CD4-positive, alpha-beta T cell treated with Interleukin-4 for 4 hours (primary cell): Measurements from ENCODE around the gene SHH.

Source experiments
- DNase-seq: peaks from one replicate; pipeline ENCODE4 v3.0.0-alpha.2; 2020

The SHH gene

GRCh38 chr7:155790666-155791065, 21.6 kb downstream of the SHH start:
- DNase-seq, result no peak

DNA sequence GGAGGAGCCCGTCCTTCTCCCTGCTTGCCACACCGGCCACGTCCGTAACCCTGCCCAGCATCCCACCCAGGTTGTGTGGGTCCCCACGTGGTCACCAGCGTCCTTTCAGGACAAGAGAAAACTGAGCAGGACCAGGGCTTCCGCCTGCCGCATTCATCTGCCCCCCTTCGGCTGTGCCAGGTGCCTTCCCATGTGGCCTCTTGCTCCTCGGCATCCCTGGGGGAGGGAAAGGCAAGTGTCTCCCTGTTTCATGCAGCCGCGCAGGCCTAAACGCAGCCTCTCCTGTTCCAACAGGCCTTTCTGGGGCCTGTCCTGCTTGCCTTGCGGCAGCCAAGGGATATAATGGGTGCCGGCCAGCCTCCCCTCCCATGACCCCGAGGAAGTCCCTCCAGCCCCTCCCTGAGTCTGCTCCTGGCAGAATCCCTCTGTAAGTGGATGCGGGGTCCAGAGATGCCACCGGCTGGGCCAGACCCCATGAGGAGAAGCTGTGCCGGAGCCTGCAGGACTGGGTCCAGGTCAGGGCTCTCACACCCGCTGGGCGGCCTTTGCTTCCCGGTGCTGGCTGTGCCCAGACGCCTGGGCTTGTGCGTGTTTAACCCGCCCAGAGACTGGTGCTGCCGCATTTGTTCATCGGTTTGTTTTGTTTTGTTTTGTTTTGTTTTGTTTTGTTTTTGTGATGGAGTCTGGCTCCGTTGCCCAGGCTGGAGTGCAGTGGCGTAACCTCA, 23.1 kb downstream of the SHH start:
- no peak for DNase-seq

DNA sequence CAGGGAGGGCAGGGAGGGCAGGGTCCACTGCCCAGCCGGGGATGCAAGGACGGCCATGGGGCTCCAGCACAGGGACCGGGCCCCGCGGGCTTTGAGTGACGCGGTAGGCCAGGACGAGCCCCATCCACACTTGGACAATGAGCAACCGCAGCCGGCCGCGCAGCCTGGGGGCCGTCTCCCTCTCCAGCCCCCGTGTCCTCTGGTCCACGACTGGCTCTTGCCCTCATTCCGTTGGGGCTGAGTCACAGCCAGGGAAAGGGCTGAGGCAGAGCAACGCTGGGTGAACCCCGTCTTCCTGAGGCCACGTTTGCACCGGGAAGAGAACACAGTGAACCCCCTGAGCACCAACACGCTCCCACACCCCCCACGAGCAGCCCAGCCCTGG, 23.7 kb downstream of the SHH start:
- no peak for DNase-seq

GRCh38 chr7:155787171-155787851, 25.0 kb downstream of the SHH start:
- DNase-seq, result no peak

DNA sequence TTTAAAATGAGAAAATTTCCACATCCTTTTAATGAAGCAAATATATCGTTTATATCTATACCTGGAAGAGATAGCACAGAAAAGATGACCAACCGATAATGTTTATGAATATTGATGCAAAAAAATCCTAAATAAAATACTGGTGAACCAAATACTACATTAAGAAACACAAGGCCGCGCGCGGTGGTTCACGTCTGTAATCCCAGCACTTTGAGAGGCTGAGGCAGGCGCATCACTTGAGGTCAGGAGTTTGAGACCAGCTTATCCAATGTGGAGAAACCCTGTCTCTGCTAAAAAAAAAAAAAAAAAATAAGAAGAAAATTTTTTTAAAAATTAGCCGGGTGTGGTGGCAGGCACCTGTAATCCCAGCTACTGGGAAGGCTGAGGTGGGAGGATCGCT, 25.8 kb downstream of the SHH start:
- no peak for DNase-seq

- no peak for DNase-seq
Measured at GRCh38 chr7:155785536-155785935, 26.7 kb downstream of the SHH start.

GRCh38 chr7:155782466-155782865, 29.8 kb downstream of the SHH start:
- no peak for DNase-seq

- no peak for DNase-seq
Measured at GRCh38 chr7:155781433-155781832, 30.8 kb downstream of the SHH start.

- no peak for DNase-seq
Measured at GRCh38 chr7:155780884-155781283, 31.4 kb downstream of the SHH start.

DNA sequence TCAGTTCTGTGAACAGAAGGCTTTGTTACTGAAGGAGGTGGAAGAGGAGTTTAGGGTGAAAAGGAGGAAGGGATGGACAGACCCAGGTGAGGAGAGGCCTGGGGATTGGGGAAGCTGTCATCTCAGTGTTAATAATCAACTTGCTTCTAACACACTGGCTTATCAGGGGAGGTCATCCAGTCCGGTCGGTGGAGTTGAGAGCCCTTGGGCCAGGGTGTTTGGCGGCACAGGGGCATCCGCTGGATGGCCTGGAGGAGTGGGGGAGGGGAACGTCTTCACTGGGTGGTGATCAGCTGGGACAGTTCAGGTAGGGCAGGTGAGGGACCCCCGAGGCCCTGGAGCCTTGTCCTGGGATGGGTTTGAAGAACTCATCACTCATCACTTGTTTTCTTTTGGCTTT, 33.9 kb downstream of the SHH start:
- no peak for DNase-seq

DNA sequence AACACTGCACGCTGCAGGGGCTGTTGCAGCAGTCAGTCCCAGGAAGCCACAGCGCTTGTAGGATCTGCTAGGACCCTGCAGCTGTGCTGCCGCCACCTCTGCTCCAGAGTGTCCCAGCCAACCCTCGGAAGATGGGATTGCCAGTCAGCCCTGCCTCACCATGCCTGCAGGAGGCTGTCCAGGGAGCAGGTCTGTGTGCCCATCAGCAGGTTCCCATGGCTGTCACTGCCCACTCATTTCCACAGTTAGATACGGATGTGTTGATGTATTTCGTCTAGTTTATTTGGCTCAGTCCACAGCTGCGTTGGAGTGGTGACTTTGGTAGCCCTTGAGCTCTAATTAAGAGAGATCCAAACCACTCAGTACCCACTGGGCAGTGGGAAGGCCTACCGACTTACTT, 35.7 kb downstream of the SHH start:
- DNase-seq, result no peak

GRCh38 chr7:155775691-155776090, 36.6 kb downstream of the SHH start:
- DNase-seq, result no peak

- DNase-seq, result no peak
Measured at GRCh38 chr7:155774947-155775346, 37.3 kb downstream of the SHH start.

DNA sequence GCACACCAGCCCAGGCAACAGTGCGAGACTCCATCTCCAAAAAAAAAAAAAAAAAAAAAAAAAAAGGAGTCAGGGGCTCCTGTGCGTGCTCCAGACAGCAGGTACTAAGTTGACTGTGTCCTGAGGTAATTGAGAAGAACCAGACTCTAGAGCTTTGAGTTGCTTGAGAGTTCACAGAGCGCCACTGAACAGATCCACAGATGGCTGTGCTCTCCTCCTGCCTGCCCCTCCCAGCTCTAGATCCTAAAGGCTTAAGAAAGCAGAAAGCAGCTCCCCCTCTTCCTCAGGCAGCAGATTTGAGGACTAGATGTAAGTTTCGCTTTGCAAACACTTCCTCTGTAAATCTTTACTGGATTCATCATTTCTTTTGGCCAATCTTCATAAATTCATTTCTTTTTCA, 38.7 kb downstream of the SHH start:
- DNase-seq, result no peak

DNA sequence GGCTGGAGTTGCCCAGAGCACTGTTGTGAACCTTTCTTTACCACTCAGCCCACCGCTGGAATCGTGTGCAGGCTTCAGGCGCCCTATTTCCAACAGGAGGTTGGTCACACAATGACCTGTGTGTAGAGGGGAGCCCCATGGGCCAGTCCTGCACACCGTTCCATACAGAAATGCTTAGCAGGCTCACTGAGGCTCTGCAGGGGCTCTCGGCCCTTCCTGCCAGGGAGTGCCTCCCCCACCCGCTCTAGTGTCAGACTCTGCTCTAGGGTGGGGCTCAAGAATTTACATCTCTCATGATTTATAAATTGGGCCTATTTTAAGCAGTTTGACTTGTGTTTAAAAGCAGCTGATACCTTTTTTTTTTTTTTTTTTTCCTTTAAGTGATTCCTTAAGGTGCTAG, 42.0 kb downstream of the SHH start:
- no peak for DNase-seq

DNA sequence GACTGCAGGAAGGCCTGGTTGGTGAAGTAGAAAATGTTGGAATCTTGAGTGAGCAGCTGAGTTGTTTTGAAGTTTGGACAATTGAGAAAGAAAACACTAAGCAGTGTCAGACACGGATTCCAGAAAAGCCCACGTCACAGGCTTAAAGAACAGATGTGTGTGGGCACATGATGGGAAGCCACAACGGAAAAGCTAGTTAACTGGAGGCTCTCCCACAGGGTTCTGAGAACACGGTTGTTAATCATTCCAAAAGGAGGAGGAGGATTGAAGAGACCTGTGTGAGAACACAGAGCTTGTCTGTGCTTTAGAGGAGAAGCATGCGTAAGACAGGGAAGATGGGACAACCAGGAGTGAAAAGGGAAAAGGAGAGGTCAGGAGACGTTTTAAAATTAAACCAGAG, 42.6 kb downstream of the SHH start:
- no peak for DNase-seq

DNA sequence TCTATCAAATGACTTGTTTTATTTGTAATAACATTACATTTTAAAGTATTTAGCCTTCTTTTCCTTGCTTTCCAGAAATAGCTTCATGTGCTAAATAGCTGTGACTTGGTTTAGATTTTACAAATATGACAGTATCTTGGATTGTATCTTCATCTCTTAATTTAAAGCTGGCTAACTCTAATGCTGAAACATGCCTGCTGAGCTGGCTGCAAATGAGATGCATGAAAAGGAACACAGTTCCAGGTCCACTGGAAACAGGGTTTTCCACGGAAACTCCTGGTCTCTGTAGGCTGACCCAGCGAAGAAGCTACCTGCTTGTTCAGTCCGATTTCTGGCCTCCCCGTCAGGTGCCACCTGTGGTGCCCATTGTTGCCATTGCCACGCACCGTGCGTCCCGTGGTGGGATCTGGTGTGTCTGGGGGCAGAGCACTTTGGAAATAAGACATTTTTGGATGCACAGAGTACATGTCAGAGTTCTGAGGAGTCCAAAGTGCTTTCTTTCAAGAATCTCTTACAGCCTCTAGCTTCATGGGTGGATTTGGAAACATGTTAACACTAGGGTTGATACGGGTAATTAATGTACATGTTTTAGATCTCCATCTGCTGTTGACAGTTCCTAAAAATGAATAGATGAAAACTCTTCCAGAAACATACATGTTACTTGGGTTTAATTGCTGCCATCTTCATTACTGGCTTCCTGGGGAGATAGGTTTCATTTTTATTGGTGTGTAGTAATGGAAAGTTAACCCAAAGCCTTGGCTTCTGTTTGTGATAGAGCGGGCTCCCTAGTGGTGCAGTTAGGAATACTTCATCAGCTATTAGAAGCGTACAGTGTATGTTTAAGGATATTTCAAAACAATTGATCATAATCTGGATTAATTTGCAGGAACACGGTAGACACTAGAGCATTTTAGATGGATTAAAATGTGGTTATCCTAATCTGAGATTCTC, 45.0 kb downstream of the SHH start:
- DNase-seq, result no peak

DNA sequence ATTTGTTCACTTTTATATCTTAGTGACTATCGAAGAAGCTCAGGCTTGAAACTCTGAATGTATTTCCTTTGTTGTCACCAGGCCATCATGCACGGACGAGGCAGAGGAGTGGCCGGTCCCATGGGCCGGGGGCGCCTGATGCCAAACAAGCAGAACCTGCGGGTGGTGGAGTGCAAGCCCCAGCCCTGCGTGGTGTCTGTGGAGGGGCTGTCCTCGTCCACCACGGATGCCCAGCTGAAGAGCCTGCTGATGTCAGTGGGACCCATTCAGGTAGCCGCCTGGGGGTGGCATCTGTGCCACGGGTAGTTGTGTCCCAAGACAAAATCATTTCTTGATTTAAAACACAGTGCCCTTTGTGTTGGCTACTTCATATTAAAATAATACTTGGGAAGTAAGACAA, 45.9 kb downstream of the SHH start:
- DNase-seq, result no peak

DNA sequence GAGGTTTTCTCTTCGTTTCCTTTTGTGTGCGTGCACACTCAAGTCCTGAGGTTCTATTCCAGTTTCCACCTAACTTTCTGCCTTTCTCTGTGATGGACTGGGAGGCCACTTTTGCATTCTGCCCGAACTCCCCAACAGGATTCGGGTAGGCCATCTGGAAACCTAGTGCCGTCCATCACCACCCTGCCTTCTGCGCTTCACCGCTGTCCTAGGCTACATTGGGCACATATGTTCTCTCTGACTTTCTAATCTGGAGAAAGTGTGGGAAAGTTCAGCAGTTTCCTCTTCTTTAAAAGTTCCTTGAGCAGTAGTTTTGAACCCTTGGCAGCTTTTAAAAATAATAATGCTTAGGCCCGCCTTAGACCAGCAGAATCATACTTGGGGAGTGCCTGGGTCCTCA, 46.8 kb downstream of the SHH start:
- DNase-seq, result no peak

DNA sequence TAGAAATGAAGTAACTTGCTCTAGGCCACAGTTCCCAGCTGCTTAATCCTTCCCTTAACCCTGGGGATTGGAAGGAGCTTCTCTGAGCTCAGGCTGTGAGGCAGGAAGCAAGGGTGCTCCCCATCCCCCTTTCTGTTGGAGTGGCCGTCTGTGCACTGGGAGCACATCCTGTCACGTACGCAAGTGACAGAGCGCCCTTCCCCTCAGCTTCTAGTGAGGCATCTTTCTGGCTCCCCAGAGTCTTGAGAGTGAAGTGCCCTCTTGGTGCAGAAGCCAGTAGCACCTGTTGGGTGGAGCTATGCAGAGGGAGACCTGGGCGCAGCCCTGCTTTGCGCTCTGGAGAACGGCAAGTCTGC, 47.8 kb downstream of the SHH start:
- peak; percentile 12 for DNase-seq

DNA sequence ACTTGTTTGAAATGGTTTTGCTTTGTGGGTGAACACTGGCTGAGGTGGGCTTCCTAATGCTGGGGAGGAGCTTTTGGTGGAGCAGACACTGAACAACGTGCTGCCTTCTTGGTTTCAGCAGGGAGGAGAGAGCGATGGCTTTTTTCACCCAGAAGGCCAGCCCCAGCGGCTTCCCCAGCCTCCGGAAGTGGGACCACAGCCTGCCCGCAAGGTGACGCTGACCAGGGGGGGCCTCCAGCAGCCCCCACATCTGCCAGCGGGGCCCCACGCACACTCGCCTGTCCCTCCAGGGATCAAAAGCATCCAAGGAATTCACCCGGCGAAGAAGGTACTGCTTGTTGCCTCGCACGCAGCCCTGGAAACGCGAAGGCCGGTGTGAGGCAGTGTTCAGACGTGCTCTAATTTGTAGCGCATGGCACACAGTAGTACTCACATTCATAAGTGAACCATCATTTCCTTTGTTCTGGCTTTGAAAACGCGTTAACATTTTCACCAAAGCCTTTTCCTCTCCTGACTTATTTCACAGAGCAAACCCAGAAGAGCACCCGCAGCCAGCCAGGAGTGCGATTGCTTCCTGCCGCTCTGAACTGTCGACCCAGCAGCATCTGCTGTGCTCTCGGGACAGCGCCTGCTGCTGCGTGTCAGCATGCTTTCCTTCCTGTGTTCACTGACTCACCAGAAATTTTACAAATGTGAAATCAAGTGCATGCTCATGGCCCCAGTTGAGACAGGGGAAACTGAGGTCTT, 48.4 kb downstream of the SHH start:
- DNase-seq, result peak; percentile 45

DNA sequence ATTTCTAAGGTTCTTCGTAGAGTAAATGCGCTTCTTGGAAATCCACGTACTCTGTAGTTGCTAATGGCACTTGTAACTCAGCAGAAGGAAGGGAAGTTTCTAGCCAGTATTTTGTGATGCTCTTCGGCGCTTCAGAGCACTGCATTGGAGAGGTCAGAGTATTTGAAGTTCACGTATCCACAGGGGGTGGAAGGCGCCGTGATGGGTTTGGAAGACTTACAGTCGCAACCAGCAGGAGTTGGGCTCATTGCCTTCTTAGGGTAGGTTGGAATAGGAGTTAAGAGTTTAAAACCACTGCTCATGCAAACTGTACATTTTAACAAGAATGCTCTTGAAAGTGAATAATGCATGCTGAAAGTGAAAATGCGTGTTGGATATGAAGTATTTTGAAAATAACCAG, 49.1 kb downstream of the SHH start:
- DNase-seq, result no peak

DNA sequence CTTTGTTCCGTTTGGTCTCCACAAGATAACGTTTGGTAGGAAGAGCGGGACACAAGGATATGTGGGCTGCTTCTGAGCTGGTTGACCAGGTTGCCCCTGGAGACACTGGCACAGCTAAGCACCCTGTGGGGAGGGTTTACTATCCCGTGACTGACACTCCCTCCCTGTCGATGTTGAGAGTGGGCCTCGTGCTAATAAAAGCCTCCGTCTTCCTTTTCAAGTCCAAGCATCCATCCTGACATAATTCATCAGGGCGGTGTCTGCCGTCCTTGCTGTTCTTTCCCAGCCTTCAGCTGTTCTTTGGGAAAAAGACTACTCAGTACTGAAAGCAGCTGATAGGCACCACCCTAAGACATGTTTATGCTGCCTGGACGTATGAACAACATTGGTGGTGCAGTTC, 49.6 kb downstream of the SHH start:
- DNase-seq, result no peak
